GM12878 (cell line): Measurements from ENCODE around the gene USF3. TPM values are rescaled to one million over a fixed set of nuclear protein-coding genes. Genes with fewer than 3 reads are reported as not detected.

Experiments used
- ATAC-seq: fragments of 200-7000 bp; cut with Tn5 transposase; 3 replicates; pipeline ENCODE4 v1.9.1; 2020; ENCODE audit warnings: mild to moderate bottlenecking, moderate library complexity
- BruUV-seq: library from RNA; stranded (reverse); fragments of 400-500 nt; replicated peaks from 2 replicates; lab custom pipeline; 2021; lab: Mats Ljungman, UMichigan
- CTCF ChIA-PET: fragments of 300-600 bp; sonication (Branson Sonifier 250); formaldehyde crosslinking; extraction: SDS; loops from one replicate; lab custom pipeline; 2021; ENCODE audit warnings: inconsistent platforms; lab: Yijun Ruan, JAX
- POLR2A ChIA-PET: fragments of 350-600 bp; formaldehyde crosslinking; extraction: SDS; loops from one replicate; lab custom pipeline; 2021; ENCODE audit warnings: inconsistent platforms; lab: Charles Lee
- RAD21 ChIA-PET: fragments of 300-600 bp; sonication (Branson Sonifier 250); formaldehyde crosslinking; loops from one replicate; lab custom pipeline; 2023; ENCODE audit warnings: antibody characterized with exemption; ENCODE audit not compliant: unreplicated experiment; lab: Charles Lee
- SMC1A ChIA-PET: fragments of 300-600 bp; sonication (Branson Sonifier 250); formaldehyde crosslinking; loops from one replicate; lab custom pipeline; 2023; ENCODE audit not compliant: unreplicated experiment, uncharacterized antibody; lab: Charles Lee
- DNase-seq: peaks from one replicate; pipeline ENCODE4 v3.0.0-alpha.2; 2011; ENCODE audit warnings: low read depth, low spot score
- FAIRE-seq: peaks from 3 replicates; lab custom pipeline; 2011; peaks lifted over from hg19 to GRCh38; lab: Jason Lieb, UNC
- H2AFZ ChIP-seq: 2 replicates; pipeline ENCODE4 v1.6.0; 2011; ENCODE audit warnings: low read depth, low read length, control low read depth; ENCODE audit not compliant: control insufficient read depth
- H3K27ac ChIP-seq: 2 replicates; pipeline ENCODE4 v1.5.1; 2011; ENCODE audit warnings: control low read depth; ENCODE audit not compliant: control insufficient read depth, insufficient read depth
- H3K27me3 ChIP-seq, 2 experiments: replicated peaks in 1 of 2; 2 replicates each; pipeline versions ENCODE4 v1.6.0 to v1.6.1; 2011; ENCODE audit warnings: low read length in 1 of 2; ENCODE audit not compliant: control insufficient read depth in 2 of 2, insufficient read depth in 2 of 2
- H3K36me3 ChIP-seq, 2 experiments: 2 replicates each; pipeline ENCODE4 v1.5.1; 2011; ENCODE audit warnings: low read length in 1 of 2; ENCODE audit not compliant: control insufficient read depth in 2 of 2, insufficient read depth in 2 of 2
- H3K4me1 ChIP-seq: 2 replicates; pipeline ENCODE4 v1.6.1; 2011; ENCODE audit warnings: mild to moderate bottlenecking, low read length, moderate library complexity, mixed read lengths; ENCODE audit not compliant: control insufficient read depth, insufficient read depth
- H3K4me2 ChIP-seq: 2 replicates; pipeline ENCODE4 v1.6.0; 2011; ENCODE audit warnings: control low read depth; ENCODE audit not compliant: control insufficient read depth, insufficient read depth
- H3K4me3 ChIP-seq: fragments of 200-600 bp; sonication (generic); 2 replicates; pipeline ENCODE4 v1.5.1; 2016
- H3K79me2 ChIP-seq: 2 replicates; pipeline ENCODE4 v1.6.0; 2011; ENCODE audit warnings: low read length; ENCODE audit not compliant: control insufficient read depth, insufficient read depth
- H3K9ac ChIP-seq: 2 replicates; pipeline ENCODE4 v1.8.0; 2011; ENCODE audit warnings: low read length, control low read depth, mixed read lengths; ENCODE audit not compliant: control insufficient read depth, insufficient read depth
- H3K9me3 ChIP-seq: replicated peaks from 3 replicates; pipeline ENCODE4 v1.5.1; 2011; ENCODE audit warnings: mild to moderate bottlenecking, low read length; ENCODE audit not compliant: control insufficient read depth, insufficient read depth
- H4K20me1 ChIP-seq: 2 replicates; pipeline ENCODE4 v1.6.0; 2011; ENCODE audit not compliant: control insufficient read depth, insufficient read depth
- FOXM1 ChIP-seq: IDR thresholded peaks from 2 replicates; pipeline ENCODE4 v1.6.1; 2012; ENCODE audit warnings: low read depth, mild to moderate bottlenecking, inconsistent platforms, low read length, moderate library complexity
- KDM1A ChIP-seq: fragments of 200-600 bp; sonication (generic); IDR thresholded peaks from 2 replicates; pipeline ENCODE4 v1.6.1; 2016; ENCODE audit warnings: borderline replicate concordance
- NFYB ChIP-seq: IDR thresholded peaks from 2 replicates; pipeline ENCODE4 v1.6.1; 2011; ENCODE audit warnings: low read depth, mild to moderate bottlenecking, low read length, improper control_type of control experiment, moderate library complexity; ENCODE audit not compliant: insufficient read depth
- RAD21 ChIP-seq: IDR thresholded peaks from 2 replicates; pipeline ENCODE4 v1.6.1; 2011; ENCODE audit warnings: mild to moderate bottlenecking, low read depth, low read length, moderate library complexity; ENCODE audit not compliant: insufficient read depth
- RUNX3 ChIP-seq: IDR thresholded peaks from 2 replicates; pipeline ENCODE4 v1.6.1; 2012; ENCODE audit warnings: low read length, inconsistent platforms
- SMC3 ChIP-seq: IDR thresholded peaks from 2 replicates; pipeline ENCODE4 v1.6.1; 2011; ENCODE audit warnings: low read length, improper control_type of control experiment, borderline replicate concordance
- YY1 ChIP-seq: IDR thresholded peaks from 2 replicates; pipeline ENCODE4 v1.6.1; 2011; ENCODE audit warnings: low read depth, mild to moderate bottlenecking, low read length
- ZNF384 ChIP-seq: IDR thresholded peaks from 2 replicates; pipeline ENCODE4 v1.6.1; 2012; ENCODE audit warnings: low read depth, mild to moderate bottlenecking, low read length, improper control_type of control experiment, borderline replicate concordance
- WGBS: methylation state at CpG from one replicate; pipeline ENCODE4 v1.1.6; 2016; ENCODE audit warnings: low lambda C conversion rate; ENCODE audit not compliant: insufficient replicate concordance, insufficient coverage; ENCODE audit errors: missing lambda C conversion rate; 5-methylcytosine and 5-hydroxymethylcytosine counted together
- in situ Hi-C: fragments of 300-500 bp; cut with MboI; formaldehyde crosslinking; loops from 9 replicates; pipeline ENCODE4 v1.14.3; 2018; ENCODE audit warnings: mixed read lengths
- intact Hi-C: fragments of 100-400 bp; cut with micrococcal nuclease; formaldehyde crosslinking; loops from one replicate; pipeline ENCODE4 v1.14.2; 2022; ENCODE audit not compliant: unreplicated experiment
- polyA plus RNA-seq, 11 experiments: library from polyadenylated mRNA; depleted of rRNA in 4 of 11; unstranded in 6 of 11; stranded (reverse) in 5 of 11; fragments of >200 nt; fragmentation: Nextera tagmentation in 4 of 11; fragmentation: Illumina TruSeq in 1 of 11; extraction: Ambion mirVana in 4 of 11; extraction: Trizol in 1 of 11; gene quantifications; 1 replicate in 1 of 11; 2 replicates in 10 of 11; pipeline versions ENCODE4 v1.2.1 to v1.2.3, GENCODE V29; 2011 to 2016; ENCODE audit warnings: inconsistent platforms in 2 of 11, missing spikeins in 2 of 11, low read depth in 1 of 11
- total RNA-seq, 4 experiments: library from RNA; depleted of rRNA in 3 of 4; stranded (reverse); fragments of >200 nt in 3 of 4; fragmentation: Illumina TruSeq in 1 of 4; extraction: Trizol in 1 of 4; gene quantifications; 2 replicates each; pipeline versions ENCODE4 v1.2.1 to v1.2.3, GENCODE V29; 2013 to 2021
- TF ChIP-seq, protein P1 (sequence below), 3 experiments: IDR thresholded peaks in 2 of 3; conservative IDR thresholded peaks in 1 of 3; 2 replicates each; pipeline ENCODE4 v1.5.1; 2011; ENCODE audit warnings: low read depth in 3 of 3, low read length in 3 of 3, mild to moderate bottlenecking in 3 of 3, control low read depth in 2 of 3, moderate library complexity in 2 of 3, inconsistent platforms in 1 of 3, mixed read lengths in 1 of 3; ENCODE audit not compliant: control insufficient read depth in 2 of 3, insufficient read depth in 1 of 3; ENCODE audit errors: extremely low read depth in 1 of 3

Gene USF3
- total and polyA plus RNA-seq, 10 of the 15 experiments (the other 5 are each of a cell fraction or from before 2014, with no cell fraction given), result 3.1 to 15.9 (median 7.8) TPM

DNA sequence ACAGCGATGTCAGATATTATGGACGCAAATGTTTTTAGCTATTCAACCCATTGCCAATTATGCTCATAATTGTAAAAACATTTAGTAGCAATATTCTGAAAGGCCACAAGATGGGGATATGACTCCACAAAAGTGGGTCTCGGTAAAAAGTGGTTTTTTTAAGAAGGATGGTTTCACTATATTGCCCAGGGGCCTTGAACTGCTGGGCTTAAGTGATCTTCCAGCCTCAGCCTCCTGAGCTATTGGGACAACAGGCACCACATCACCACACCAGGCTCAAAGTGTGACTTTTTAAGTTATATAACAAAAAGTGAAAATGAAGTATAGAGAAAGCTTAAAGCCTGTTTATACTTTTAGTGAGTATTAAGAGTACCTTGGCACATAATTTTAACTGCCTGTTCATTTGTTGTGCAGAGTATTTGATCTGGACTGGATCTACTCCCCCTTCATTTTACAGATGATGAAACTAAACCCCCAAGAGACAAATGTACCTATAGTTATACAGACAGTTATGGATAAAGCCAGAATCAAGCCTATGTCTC is 40.2 kb upstream of the USF3 start:
- ChIA-PET SMC1A (interaction anchor here (0.7 to 3.6 kb wide), 31 partner anchors 9 to 482 kb away, joined by 3 to 55 read pairs (median 4); partner anchors contain the start of genes ATP6V1A, GRAMD1C, NAA50 and USF3), POLR2A (interaction anchor here (0.9 to 5.8 kb wide), 3 partner anchors 9 to 20 kb away, joined by 3 to 30 read pairs (median 4); partner anchors contain the start of genes ATP6V1A and NAA50), CTCF (interaction anchor here (0.6 to 3.6 kb wide), 55 partner anchors 9 to 432 kb away, joined by 3 to 71 read pairs (median 4); partner anchors contain the start of genes ATP6V1A, CCDC191, GRAMD1C and NAA50), RAD21 (interaction anchor here (0.7 to 3.7 kb wide), 26 partner anchors 9 to 448 kb away, joined by 3 to 48 read pairs (median 5); partner anchors contain the start of genes ATP6V1A, NAA50, SPICE1 and USF3)
- DNase-seq (peak; percentile 44), FAIRE-seq (peak; percentile 92), ATAC-seq (peak; percentile 77)
- H3K36me3 ChIP-seq, result peaks cover 0 to 8% of the 10 kb centered on the region in 2 experiments; a peak in 2 of 4 replicates
- H3K27me3 ChIP-seq, result no peaks in the 10 kb centered on the region
- no peaks in the 10 kb centered on the region; the same call in 1 of the 2 replicates for H4K20me1 ChIP-seq
- 17% methylated on average over 3 of the region's 3 CpGs for WGBS
- H3K4me1 ChIP-seq, result peaks cover 6% of the 10 kb centered on the region; the same call in 1 of the 2 replicates
- BruUV-seq, result no TSS peak
- in situ Hi-C loops (loop anchor here (5.0 to 10.0 kb wide), 2 partner anchors 176 to 418 kb away; no protein-coding TSS in a partner anchor), intact Hi-C loops (loop anchor here (1.0 to 5.0 kb wide), 2 partner anchors 177 to 416 kb away; no protein-coding TSS in a partner anchor)
- H3K79me2 ChIP-seq, result peaks cover 94% of the 10 kb centered on the region
- no peak overlapping the region for H2AFZ ChIP-seq
- no peak overlapping the region for H3K9ac ChIP-seq
- no peak overlapping the region for H3K4me3 ChIP-seq
- TF ChIP-seq, protein P1, sequence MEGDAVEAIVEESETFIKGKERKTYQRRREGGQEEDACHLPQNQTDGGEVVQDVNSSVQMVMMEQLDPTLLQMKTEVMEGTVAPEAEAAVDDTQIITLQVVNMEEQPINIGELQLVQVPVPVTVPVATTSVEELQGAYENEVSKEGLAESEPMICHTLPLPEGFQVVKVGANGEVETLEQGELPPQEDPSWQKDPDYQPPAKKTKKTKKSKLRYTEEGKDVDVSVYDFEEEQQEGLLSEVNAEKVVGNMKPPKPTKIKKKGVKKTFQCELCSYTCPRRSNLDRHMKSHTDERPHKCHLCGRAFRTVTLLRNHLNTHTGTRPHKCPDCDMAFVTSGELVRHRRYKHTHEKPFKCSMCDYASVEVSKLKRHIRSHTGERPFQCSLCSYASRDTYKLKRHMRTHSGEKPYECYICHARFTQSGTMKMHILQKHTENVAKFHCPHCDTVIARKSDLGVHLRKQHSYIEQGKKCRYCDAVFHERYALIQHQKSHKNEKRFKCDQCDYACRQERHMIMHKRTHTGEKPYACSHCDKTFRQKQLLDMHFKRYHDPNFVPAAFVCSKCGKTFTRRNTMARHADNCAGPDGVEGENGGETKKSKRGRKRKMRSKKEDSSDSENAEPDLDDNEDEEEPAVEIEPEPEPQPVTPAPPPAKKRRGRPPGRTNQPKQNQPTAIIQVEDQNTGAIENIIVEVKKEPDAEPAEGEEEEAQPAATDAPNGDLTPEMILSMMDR (IDR thresholded peaks at IDR 0.05 in 2 of 3, conservative IDR thresholded peaks at IDR 0.05 in 1 of 3; ENCODE audit: control insufficient read depth in 2 of 3, extremely low read depth in 1 of 3, insufficient read depth in 1 of 3, low read depth in 3 of 3, low read length in 3 of 3), result peak; percentile 46 to 81 (median 69); a peak in 5 of 6 replicates
- TF ChIP-seq YY1 (0 out of 2 replicates have a peak, but pooled peaks have one; percentile 25), FOXM1 (0 out of 2 replicates have a peak, but pooled peaks have one; percentile 29), RUNX3 (peak; percentile 52; the same call in 1 of the 2 replicates), ZNF384 (peak; percentile 88), NFYB (no peak), KDM1A (no peak), SMC3 (peak; percentile 73; the same call in 1 of the 2 replicates), RAD21 (peak; percentile 95)
- no peaks in the 10 kb centered on the region for H3K9me3 ChIP-seq
- peak overlapping the region; percentile 40; the same call in 1 of the 2 replicates for H3K27ac ChIP-seq
- no peak overlapping the region; the same call in 1 of the 2 replicates for H3K4me2 ChIP-seq
